GM21381 (cell line): Measurements from ENCODE around the gene RBMS1.

Source experiments
- ATAC-seq: cut with Tn5 transposase; IDR thresholded peaks from one replicate; pipeline ENCODE4 v1.9.1; 2021; ENCODE audit warnings: mild to moderate bottlenecking, moderate library complexity; ENCODE audit not compliant: unreplicated experiment

Gene RBMS1

DNA sequence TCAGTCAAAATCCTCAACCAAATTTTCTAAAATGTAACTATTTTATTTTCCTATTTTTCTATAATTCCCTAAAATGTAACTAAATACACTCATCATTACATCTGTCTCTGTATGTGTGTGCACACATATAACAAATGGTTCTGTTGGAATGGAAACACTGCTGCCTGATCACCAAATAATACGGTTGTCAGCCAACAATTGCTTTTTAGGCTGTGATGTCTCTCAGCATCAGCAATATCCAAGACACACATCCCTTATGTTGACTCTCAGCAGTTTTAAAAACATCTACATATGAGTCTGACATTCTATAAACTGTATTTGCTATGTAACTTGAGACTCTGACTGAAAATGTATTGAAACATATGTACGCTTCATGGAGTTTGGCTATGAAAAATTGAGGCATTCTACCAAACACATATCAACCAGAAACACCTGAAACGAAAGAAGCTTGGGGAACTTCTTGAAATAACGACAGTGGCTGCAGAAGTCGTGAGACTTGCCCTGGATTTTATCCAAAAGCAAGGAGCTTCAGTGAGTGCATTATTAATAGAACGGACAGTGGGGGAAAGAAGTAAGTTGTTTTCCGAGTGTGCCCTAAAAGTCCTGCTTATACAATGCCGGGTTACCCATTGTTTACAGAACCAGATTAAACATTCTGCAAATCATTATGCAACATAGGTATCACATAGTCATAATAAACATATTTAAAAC, 183.3 kb downstream of the RBMS1 start:
- ATAC-seq = no peak

DNA sequence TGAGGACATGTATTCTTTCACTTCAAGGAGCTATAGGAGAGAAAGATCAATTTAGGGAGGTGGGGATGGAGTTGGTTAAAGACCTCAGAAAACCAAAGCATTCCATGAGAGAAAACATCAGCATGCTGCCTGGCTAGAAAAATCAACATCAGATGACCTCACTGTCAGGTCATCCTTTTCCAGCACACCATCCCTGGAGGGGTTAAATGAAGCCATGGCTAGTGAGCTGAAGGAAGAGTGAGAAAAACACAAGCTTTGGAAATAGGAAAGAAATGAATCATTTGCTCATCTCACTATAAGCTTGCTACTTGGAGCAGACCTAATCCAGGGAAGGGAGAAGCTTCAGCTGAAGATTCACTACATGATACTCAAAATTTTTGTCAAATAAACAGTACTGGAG, 184.0 kb downstream of the RBMS1 start:
- no peak for ATAC-seq

DNA sequence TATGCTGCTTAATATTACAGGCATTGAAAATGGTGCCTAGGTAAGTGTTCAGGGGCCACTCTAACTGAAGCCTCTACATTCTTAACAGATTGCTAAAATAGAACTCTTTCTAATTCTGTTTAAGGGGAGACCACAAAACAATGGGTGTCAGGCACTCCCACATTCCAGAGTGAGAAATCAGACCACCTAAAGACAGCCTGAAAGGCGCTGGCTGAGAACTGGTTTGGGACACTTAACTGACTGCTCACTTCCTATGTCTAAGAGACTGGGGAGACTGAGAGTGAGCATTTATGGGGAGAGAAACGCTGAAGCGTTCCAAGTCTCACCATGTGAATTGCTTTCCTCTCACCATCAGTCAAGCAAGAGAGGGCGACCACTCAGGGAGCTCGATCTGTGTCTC, 184.7 kb downstream of the RBMS1 start:
- no peak for ATAC-seq

DNA sequence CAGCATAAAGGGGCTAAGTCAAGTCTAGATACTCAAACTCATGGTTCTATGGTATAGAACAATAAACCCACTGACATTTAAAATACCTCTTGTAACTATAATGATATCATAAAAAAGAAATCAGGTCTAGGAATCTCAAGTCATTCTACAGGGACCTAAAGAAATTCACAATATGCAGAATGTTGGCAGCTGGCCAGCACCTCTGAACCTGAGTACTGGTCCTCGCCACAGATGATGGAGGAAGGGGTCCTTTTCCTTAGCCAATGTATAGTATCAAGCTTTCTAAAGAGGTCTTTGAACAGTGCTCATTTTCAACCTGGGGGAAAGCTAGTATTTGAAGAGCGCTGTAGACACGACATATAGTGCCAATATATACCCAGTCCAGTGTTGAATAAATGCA, 185.1 kb downstream of the RBMS1 start:
- no peak for ATAC-seq

DNA sequence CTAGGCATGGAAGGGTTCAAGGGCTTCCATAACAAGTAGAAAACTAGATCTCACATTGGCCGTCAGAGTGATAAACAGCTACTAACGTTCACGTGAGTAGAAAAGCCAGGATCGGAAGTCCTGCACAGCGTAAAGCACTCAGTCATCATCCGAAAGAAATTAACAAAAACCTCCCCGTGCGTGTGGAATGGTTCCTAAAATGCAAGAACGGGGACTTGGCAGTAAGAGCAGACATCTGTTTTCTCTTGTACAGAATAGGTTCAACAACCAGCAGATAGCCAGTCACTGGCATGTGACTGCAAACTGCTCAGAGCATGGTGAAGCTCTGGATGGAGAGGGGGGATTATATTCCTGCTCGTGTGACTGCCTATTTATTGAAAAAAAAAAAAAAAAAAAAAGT, 186.6 kb downstream of the RBMS1 start:
- no peak for ATAC-seq

DNA sequence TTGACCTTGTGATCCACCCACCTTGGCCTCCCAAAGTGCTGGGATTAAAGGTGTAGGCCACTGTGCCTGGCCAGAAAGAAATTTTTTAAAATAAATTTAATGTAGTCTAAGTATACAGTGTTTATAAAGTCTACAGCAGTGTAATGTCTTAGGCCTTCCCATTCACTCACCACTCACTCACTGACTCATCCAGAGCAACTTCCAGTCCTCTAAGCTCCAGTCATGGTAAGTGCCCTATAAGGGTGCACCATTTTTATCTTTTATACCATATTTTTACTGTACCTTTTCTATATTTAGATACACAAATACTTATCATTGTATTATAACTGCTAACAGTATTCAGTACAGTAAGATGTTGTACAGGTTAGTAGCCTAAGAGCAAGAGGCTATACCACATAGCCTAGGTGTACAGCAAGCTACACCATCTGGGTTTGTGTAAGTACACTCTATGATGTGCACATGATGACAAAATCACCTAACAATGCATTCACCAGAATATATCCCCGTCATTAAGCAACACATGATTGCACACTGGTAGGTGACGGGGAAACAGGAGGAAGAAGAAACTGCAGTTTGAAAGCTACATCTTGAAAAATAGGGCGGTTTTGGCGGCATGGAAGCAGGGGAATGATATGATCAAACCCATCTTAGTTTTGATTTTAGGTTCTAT, 188.4 kb downstream of the RBMS1 start:
- no peak for ATAC-seq

DNA sequence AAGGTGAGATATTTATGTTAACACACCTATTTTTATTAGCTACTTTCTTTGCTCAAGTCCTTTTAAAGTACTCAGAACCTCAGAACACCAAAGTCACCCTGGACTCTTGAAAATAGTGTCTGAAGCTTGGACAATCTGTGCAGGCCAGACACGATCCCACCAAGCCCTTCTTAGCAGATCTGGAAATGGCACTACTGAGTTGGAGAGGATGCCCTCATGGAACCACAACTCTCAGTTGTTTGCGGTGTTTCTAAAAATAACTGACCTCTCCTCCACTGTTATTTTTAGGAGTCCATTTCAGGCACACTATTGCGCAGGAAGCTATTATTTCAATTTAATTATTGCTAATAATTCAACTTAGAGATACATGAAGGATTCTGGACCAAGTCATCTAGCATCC, 190.1 kb downstream of the RBMS1 start:
- ATAC-seq = no peak

DNA sequence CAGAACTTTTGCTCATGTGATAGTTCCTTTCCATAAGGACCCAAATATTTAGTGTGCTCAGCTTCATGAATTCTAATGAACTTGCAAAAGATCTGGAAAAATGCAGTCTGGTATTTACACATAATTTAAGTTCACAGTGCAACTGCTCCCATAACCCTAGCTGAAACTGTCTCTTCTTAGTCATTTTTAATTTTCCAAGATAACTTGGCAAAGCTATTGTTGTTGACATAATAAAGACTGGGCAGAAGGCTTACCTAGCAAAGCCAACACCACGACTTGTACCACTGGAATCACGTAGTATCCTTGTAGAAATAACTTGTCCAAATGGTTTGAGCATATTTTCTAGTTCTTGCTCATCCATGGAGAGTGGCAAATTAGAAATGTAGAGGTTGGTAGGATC, 190.5 kb downstream of the RBMS1 start:
- no peak for ATAC-seq

DNA sequence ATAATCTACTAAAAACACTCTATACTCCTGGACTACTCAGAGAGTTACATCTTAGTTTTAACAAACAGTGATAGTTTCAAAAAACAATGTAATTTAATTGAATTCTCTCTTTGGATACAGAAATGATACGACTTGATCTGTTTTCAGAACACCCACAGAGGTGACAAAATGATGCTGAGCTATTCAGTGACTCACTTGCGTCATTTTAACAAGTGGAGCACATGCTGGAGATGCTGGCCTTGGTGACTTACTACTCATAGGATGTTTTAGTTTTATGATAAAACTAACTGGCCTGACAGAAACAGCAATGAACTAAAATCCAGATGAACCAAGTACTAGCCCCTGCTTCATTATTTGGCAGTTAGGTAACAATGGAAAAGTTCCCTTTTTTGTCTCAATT, 192.2 kb downstream of the RBMS1 start:
- ATAC-seq = no peak

DNA sequence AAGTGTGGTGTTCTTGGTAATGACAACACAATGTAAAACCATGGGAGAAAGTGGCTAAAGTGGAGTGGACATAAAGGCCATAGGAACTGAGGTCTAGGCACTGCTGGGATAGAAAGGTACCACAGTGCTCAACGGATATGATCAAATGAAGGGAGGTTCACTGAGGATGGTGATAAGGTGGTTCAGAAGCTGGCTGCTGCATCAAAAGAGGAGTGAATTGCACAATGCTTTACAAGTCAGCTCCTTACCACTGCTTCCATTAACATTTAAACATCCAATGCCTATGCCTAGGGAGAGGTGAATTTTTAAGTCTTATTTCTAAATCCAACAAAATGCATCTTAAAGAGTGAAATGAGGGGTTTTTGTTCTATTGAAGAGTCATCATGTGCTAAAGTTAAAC, 193.4 kb downstream of the RBMS1 start:
- ATAC-seq = no peak

DNA sequence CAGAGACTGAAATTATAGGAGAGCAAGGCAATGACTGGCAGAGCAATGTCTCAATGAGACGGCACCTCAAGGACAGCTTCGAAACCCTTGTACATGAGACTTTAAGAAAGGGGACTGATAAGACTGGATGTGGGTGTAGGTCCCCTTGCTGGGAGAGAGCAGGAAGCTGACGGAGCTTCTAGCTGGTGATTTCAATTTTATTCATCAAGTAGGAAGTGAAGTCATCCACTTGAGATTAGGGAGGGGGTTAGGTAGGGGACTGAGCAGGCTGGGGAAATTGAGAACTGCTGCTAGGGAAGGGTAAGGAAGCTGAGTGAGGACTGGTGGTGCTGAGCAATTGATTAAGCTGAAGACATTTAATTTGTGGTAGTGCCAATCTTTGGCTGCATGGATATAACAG, 194.1 kb downstream of the RBMS1 start:
- ATAC-seq = no peak

DNA sequence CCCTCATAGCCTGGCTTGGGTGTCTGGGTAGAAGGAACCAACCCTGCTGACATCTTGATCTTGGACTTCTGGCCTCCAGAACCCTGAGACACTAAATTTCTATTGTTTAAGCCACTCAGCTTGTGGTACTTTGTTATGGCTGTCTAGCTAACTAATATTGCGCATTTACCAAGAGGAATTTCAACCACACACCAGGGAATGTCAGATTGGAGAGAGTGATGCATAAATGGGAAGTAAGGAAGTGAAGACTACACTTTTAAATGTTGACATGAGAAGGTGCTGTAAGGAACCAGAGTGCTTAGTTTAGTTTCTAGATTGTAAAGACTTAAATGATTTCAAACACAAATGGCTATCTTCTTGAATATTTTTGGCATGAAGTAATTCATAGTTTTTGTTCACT, 194.6 kb downstream of the RBMS1 start:
- no peak for ATAC-seq

DNA sequence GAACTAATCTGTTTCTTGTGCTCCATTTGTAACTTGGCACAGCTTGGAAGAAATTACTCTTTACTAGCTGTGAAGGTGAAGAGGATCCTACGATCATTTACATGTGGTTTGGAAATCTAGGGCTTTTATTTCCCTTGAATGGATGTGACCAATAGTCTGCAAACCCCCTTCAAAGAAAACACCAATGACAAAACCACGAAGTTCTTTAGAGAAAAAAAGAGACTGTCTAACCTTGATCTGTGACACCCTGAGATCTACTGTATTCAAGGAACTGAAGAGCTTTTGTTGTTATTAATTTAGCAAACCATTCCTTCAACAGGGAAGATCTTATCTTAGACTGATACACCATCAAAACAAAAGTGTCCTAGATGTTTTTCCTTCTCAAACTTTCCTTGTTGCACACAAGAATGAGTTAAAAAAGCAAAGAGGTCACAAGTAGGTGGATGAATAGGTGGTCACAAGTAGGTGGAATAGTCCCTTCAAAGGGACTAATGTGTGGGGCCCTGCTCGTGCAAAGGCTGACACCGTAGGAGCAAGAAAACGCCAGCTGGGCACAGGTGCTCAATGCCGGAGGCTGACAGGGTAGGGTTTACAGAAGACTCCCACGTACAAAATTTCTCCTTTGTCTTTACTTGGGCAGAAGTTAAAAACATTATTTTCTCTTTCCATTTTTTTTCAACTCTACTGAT, 197.9 kb downstream of the RBMS1 start:
- no peak for ATAC-seq

DNA sequence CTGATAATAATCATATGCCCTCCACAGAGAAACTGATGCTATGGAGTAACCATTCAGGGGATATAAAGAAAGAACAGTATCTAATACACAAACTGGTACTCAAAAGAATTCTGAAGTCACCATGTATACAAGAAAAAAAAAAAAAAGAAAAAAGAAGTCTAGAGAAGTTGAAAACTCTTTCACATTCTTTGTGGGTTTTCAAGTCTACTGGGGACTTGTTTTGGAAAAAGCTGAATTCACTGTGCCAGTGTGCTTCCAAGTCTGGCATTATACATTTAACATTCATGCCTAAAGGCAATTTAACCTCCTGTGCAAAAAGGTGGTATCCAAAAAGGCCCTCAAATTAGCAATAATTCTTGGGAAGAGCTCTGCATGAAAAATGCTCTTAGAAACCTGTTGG, 198.7 kb downstream of the RBMS1 start:
- ATAC-seq = no peak

DNA sequence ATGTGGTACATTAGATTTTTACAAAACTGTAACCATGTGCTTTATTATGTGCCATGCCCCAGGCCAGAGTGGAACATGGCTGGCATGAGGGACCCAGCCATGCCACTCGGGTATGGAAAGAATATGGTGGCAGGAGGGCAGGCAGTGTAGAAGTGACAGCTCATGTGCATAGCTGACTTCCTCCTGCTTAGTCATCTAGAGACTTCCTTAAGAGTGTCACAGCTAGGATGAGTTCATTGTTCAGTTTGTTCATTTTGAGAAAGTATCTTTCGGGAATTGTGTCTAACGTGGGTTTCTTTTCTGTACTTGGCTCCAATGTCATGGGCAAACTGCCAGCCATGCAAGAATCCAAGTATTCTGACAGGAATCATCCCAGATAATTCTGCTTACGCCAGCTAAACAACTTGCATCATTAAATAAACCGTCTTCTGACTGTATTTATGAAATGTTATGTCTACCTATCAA, 199.2 kb downstream of the RBMS1 start:
- no peak for ATAC-seq

DNA sequence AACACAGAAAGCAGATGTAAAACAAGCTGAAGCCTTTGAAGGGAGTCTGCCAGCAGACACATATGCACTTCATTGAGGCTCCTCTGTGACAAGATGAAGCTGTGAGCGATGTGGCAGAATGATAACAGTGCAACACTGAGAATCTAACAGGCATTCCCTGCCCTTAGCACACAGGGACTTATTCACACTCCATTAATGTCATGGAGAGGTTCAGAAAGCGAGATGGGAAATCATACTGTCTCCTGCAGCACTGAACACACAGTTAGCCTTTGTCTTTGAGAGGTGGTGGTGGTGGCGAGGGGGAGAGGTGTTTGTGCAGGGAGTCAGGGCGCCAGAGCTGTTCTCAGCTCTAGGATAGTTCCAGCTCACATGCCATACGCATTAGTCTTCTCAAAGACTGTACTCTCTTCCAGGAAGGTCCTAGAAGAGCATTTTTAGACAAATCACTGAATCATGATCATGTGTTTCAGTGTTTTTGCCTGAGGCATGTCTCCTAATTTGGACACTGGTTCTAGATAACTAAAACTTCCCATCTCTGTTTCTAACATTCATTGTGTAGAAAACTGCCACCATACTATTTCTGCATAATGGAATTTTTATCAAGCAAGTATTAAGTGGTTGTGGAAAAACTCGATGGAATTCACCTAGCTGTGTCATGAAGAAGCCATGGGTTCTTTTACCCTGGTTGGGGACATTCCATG, 200.1 kb downstream of the RBMS1 start:
- no peak for ATAC-seq

DNA sequence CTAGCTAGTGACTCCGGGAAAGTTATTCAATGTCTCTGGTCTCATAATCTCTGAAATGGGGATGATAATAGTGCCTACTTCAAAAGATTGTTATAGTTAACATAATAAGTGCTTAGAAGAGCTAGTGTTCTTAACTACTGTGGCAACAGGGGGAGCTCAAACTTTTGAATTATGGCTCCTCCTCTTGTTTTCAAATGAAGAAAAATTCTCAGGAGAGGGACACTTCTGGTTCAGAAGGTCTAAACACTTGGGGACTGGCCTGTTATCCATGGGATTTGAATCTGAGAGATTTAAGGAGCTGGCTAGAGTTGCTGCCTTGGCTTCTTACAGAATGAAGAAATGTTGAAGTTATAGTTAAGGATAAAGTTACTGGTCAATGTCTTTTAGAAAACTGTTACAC, 201.4 kb downstream of the RBMS1 start:
- no peak for ATAC-seq

DNA sequence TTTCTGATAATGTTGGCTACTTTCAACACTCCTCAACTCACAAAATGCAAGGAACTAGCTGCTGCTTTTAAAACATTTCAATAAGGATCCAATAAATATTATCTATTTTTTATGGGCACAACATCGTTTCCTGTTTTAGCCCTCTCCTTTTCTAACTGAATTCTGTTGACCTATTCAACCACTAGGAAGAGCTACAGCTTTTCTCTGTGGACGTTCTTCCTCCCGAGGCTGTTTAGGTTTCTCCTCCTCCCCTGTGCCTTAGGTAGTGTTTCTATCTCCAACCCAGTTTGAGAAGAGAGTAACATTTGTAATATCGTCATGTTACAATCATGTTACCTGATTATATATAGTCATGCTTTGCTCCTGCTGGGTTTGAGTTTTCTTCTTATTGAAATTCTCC, 202.2 kb downstream of the RBMS1 start:
- ATAC-seq = no peak

DNA sequence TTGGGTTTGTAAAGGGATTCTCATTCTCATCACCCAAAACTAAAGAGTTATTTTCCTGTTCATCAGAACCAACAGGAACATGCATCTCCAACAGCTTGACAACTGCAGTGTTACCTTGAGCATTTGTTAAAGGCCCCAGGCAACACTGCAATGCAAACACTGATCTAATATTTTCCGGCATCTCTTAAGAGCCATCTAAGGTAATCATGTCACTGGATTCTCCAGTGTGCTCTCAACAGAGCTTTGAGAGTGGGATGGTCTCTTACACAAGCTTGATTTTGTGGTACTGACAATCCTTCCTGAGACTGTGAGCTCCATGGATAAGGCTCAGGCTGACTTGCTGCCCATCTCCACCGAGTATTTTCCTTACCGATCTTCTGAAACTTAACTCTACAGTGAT, 203.0 kb downstream of the RBMS1 start:
- ATAC-seq = no peak

DNA sequence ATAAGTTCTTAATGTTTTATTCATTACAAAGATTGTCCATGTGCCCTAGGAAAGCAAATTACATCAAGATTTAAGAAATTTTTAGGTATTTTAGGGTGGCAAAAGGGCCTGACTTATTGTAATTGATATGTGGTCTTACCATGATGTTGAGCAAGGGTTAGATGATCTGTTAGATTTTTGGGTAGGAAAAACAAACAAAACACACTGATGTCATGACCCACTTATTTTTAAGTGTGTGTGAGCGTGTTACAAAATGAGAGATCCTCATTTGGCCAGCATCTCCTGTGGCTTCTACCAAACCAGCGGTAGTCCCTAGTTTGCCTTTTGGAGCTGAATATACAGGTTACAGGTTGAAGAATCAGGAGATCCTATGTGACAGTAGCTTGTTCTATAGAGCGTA, 203.8 kb downstream of the RBMS1 start:
- no peak for ATAC-seq

DNA sequence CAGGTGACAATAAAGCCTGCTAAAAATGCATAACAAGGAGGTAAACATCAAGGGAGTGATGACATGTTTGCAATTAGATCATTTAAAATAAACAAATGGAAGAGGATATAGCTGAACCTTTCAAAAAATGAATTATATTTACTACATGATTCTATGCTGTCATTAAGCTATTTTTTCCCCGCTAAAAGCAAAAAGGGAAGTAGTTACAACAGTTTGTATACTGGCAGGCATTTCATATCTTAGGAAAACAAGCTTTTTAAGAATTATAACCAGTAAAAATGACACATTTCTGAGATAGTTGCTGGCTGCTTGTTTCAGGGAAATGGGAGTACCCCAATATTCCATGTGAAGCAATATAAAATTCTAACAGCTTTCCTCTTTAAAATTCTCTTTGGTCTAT, 204.5 kb downstream of the RBMS1 start:
- no peak for ATAC-seq

DNA sequence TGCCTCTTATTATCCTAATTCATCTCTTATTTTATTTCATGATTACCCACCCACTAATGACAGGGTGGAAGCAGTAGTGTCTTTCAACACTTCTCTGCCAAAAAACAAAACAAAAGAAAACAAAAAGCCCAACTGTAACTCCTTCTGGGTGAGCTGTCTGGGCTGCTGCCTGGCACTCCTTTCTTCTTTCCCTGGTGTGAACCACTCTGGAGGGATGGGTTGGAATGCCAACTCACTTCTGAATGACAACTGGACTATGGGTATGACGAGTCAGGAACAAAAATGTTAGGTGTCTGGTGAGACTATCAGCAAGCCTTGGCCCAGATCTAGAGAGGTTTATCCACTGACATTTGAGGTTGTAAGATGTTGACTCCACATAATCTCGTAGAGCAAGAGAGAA, 205.3 kb downstream of the RBMS1 start:
- no peak for ATAC-seq
